HUES6 (cell line): ENCODE data around the gene VSIR.

Source experiments
- H3K27ac ChIP-seq: 2 replicates; pipeline ENCODE4 v1.7.0; 2013; ENCODE audit warnings: low read depth, mild to moderate bottlenecking, low read length, inconsistent platforms
- H3K27me3 ChIP-seq: 2 replicates; pipeline ENCODE4 v1.6.1; 2013; ENCODE audit warnings: low read length; ENCODE audit not compliant: control insufficient read depth, insufficient read depth
- H3K36me3 ChIP-seq: 2 replicates; pipeline ENCODE4 v1.6.1; 2013; ENCODE audit warnings: low read length; ENCODE audit not compliant: control insufficient read depth, insufficient read depth
- H3K4me1 ChIP-seq: 2 replicates; pipeline ENCODE4 v1.6.1; 2013; ENCODE audit warnings: low read length; ENCODE audit not compliant: control insufficient read depth, insufficient read depth
- H3K4me3 ChIP-seq: 2 replicates; pipeline ENCODE4 v1.5.1; 2013; ENCODE audit warnings: low read depth, low read length
- H3K9ac ChIP-seq: one replicate; pipeline ENCODE4 v1.6.1; 2013; ENCODE audit warnings: mild to moderate bottlenecking, low read length
- H3K9me3 ChIP-seq: 2 replicates; pipeline ENCODE4 v1.6.1; 2013; ENCODE audit warnings: low read depth, low read length; ENCODE audit not compliant: control insufficient read depth, insufficient read depth

VSIR gene

DNA sequence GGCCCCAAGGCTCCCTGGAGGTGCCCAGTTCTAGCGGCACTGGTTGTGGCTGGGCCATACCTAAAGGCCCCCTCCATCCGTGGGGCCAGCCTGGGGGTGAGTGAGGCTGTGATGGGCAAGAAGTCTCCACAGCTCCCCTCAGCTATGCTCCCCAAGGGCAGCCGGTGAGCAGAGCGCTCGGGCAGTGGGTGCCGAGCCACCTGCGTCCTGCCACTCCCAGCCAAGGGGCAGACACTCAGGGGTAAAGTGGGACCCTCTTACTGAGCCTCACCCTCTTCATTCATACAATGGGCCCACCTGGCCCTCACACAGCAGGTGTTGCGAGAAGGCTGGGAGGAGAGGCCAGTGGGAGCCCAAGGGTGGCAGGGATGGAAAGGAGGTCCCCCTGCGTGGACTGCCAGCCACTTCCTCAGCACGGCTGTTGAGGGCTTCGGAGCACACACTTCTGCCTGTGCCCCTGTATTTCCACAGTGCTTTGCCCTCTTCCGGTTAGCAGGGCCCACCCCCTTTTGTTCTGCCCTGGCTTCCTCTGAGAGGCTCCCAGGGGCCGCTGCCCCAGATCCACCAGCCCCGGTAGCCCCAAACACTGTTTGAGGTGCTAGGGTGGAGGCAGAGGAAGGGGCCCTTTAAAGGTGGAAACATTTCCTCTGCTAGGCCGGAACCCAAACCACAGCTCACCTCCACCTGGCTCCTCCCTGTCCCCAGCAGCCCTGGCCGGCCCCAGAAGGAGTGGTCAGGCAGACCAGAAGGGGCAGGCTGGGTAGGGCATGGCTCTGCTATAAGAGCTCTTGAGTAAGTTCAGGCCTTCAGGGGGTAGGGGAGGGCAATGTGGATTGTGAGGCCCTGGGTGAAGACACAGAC, 37.4 kb downstream of the VSIR start:
- H3K27ac ChIP-seq: no peak overlapping the region
- H3K36me3 ChIP-seq: no peaks in the 10 kb centered on the region
- no peaks in the 10 kb centered on the region for H3K9me3 ChIP-seq
- H3K9ac ChIP-seq: no peak overlapping the region
- peaks cover 10% of the 10 kb centered on the region; the same call in 1 of the 2 replicates for H3K4me1 ChIP-seq
- H3K4me3 ChIP-seq: no peak overlapping the region
- H3K27me3 ChIP-seq: no peaks in the 10 kb centered on the region

DNA sequence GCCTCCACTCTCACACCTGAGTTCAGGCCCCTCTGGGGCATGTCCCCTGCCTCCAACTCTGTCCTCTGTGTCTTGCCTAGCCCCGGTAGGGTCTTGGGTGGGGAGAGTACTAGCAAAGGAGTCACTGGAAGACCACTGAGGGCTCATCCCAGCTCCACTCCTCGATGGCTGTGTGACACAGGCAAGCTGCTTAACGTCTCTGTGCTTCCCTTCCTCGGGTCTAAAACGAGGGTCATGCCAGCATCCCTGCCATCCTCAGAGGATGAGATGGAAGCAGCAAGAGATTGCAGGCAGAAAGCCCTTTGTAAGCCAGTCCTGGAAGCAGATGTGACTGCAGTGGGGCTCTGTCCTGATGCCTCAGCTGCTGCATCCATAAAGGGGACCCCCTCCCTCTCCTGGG, 38.5 kb downstream of the VSIR start:
- H3K4me1 ChIP-seq: peaks cover 10% of the 10 kb centered on the region; the same call in 1 of the 2 replicates
- H3K27me3 ChIP-seq: no peaks in the 10 kb centered on the region
- H3K27ac ChIP-seq: no peak overlapping the region
- no peak overlapping the region for H3K4me3 ChIP-seq
- H3K36me3 ChIP-seq: no peaks in the 10 kb centered on the region
- H3K9ac ChIP-seq: no peak overlapping the region
- no peaks in the 10 kb centered on the region for H3K9me3 ChIP-seq

DNA sequence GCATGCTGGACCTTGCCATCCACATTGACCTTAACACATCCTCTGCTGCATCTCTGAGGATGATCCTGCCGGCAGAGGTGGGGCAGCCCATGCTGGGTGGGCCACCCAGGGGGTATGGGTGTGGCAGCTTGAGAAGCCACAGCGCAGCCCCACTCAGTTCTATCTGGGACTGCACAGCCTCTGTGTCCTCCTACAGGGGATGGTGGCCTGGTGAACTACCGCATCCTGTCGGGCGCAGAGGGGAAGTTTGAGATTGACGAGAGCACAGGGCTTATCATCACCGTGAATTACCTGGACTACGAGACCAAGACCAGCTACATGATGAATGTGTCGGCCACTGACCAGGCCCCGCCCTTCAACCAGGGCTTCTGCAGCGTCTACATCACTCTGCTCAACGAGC, 41.5 kb downstream of the VSIR start:
- H3K9ac ChIP-seq: no peak overlapping the region
- no peak overlapping the region for H3K4me3 ChIP-seq
- H3K4me1 ChIP-seq: peaks cover 10% of the 10 kb centered on the region; the same call in 1 of the 2 replicates
- H3K9me3 ChIP-seq: no peaks in the 10 kb centered on the region
- no peak overlapping the region for H3K27ac ChIP-seq
- H3K27me3 ChIP-seq: no peaks in the 10 kb centered on the region
- H3K36me3 ChIP-seq: no peaks in the 10 kb centered on the region

DNA sequence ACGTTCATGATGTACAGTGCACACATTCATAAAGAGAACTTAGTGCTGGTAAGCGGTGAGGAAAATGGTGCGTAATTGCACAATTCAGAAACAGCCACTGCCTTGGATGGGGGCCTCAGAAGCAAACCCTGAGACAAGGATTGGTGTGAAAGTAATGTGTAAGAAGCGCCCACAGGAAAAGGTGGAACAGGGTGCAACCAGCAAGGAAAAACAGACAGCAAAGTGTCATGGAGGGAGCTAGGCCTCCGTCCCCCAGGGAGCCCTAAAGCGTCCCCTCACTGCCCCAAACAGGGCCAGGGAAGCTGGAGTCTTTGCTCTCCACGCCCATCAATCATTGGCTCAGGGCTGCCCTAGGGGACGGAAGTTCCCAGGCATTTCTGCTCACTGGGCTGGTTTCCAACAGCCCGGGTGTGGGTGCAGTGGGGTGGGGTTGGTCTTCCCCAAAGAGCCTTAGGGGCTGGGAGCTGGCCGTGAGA, 44.1 kb downstream of the VSIR start:
- H3K4me3 ChIP-seq: no peak overlapping the region
- no peaks in the 10 kb centered on the region for H3K27me3 ChIP-seq
- H3K4me1 ChIP-seq: peaks cover 4% of the 10 kb centered on the region; the same call in 1 of the 2 replicates
- H3K9ac ChIP-seq: no peak overlapping the region
- no peaks in the 10 kb centered on the region for H3K9me3 ChIP-seq
- no peak overlapping the region for H3K27ac ChIP-seq
- H3K36me3 ChIP-seq: no peaks in the 10 kb centered on the region

DNA sequence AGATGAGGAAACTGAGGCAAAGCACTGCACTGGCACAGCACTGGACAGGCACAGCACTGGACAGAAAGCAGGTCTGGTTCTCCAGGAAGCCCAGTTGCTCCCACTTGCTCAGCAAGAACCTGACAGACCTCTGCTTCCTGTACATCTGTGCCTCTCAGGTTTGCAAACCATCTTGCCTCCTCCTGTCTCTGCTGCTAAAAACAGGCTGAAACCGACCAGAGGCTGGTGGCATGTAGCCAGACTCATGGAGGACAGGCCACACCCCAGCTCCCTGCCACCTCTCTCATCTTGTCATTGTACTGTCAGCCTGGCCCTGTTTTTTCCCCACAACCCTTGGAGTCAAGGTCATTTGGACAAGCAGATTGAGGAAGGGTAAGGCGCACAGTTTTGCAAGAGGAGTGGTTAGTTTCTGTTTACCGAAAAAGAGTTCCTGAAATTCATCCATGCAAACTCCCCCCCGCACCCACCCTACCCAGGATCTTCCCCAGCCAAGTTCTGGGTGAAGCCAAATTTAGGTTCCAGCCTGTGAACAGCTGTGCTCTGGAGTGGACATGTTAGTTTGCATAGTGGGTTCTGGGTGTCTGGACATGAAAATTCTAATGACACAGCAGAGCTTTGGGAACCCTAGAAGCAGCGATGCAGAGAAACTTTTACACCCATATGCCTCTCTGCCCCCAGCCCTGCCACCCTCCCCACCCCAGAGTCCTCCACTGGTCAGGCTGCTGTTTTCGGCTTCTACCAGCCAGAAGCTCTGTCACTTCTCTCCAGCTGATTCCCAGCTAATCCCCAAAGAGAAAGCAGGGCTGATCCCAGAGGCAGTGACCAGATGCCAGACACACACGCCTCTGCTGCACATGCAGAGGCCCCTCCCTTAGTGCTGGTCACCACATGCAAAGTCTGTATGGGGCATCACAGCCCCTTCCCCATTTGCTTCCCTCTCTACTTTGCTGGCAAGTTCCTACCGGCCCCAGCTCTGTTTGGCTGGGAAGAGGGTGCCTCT, 45.3 kb downstream of the VSIR start:
- H3K4me1 ChIP-seq: peaks cover 4% of the 10 kb centered on the region; the same call in 1 of the 2 replicates
- no peak overlapping the region for H3K9ac ChIP-seq
- no peaks in the 10 kb centered on the region for H3K36me3 ChIP-seq
- no peak overlapping the region for H3K4me3 ChIP-seq
- no peaks in the 10 kb centered on the region for H3K9me3 ChIP-seq
- no peak overlapping the region for H3K27ac ChIP-seq
- H3K27me3 ChIP-seq: no peaks in the 10 kb centered on the region

DNA sequence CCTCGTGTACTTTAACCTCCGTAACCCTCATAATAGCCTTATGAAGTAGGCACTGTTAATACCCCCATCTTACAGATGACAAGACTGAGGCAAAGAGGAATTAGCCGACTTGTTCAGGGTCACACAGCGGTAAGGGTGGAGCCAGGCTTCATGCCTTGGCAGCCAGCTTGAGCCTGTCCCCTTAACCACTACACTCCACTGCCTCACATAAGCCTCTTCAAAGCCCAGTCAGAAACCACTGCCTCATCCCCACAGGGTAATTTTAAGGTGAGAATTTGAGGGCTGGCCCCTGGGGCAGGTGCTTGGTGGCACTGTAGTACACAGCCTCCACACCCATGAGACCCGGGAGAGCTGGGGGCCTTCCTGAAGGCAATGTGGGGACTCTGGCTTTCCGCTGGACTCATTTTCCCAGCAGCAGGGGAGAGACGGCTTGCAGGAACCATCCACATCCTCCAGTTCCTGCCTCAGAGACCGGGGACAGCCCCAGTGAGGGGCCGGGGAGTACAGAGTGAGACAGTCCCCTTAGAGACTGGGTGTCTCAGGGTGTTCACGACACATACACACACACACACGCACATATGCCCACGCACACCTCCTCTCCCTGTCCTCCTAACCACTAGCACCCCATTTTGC, 46.1 kb downstream of the VSIR start:
- Histone ChIP-seq H3K36me3 (no peaks in the 10 kb centered on the region), H3K27ac (no peak overlapping the region), H3K9me3 (no peaks in the 10 kb centered on the region), H3K4me1 (peaks cover 4% of the 10 kb centered on the region; the same call in 1 of the 2 replicates), H3K4me3 (no peak overlapping the region), H3K27me3 (no peaks in the 10 kb centered on the region), H3K9ac (no peak overlapping the region)

DNA sequence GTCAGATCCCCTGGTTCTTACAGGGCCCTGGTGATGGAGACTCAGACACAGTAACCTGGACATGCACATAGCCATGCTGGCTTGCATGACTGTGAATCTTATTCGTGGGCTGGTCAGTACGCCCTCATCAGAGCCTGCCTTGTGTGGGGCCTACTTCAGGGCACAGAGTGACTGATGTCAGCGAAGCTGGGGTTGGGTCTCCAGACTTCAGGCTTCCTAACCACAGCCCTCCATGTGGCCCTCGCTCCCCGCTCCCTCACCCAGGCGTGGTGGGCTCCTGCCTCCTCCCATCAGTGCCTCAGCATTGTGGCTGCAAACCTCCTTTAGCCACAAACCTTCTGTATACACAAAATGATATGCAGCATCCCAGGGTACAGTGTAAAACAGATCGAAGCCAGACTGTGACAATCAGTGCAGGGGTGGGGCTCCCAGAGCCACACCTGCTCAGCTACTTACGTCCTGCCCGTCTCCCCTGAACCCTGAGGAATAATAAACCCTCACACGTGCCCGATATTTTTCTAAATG, 46.7 kb downstream of the VSIR start:
- Histone ChIP-seq H3K27me3 (no peaks in the 10 kb centered on the region), H3K9me3 (no peaks in the 10 kb centered on the region), H3K9ac (no peak overlapping the region), H3K4me1 (peaks cover 4% of the 10 kb centered on the region; the same call in 1 of the 2 replicates), H3K4me3 (no peak overlapping the region), H3K36me3 (no peaks in the 10 kb centered on the region), H3K27ac (no peak overlapping the region)

DNA sequence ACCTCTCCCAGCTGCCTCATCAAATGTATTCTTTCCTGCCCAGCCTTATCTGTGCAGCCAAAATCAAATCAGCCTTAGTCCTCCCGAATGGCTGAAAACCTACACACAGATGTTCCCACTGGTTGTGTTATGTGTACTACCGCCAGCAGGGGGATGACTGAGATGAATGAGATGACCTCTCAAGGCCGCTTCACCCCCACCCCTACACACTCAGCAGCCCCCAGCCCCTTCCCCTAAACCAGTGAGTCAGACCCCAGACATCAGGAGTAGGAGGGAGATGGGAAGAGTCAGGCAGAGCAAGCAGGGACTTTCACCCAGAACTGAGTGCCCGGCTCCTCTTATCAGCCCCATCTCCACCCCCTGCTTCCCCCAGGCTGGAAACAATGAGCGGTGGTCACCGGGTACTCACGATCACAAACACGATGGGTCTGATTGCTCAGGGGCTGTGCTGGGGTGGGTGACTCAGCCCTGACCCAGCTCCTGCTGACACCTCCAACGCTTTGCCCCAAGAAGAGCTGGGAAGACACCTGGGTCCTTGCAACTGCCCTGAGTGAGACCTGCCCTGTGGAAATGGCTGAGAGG, 47.2 kb downstream of the VSIR start:
- peaks cover 3% of the 10 kb centered on the region; the same call in 1 of the 2 replicates for H3K27me3 ChIP-seq
- H3K9ac ChIP-seq: no peak overlapping the region
- no peaks in the 10 kb centered on the region for H3K36me3 ChIP-seq
- H3K4me1 ChIP-seq: peaks cover 4% of the 10 kb centered on the region; the same call in 1 of the 2 replicates
- no peaks in the 10 kb centered on the region for H3K9me3 ChIP-seq
- no peak overlapping the region for H3K4me3 ChIP-seq
- no peak overlapping the region for H3K27ac ChIP-seq

DNA sequence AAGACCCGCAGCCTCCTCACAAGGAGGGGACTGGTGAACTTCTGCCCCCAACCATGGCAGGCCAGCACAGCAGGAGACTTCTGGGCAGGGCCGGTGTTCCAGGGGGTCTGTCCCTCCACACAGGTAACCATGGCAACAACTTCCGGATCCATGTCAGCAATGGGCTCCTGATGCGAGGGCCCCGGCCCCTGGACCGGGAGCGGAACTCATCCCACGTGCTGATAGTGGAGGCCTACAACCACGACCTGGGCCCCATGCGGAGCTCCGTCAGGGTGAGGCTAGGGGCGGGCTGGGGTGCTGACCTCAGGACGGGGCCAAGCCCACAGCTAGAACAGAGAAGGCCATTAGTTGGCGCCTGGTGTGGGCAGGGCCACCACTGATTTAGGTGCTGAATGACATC, 48.1 kb downstream of the VSIR start:
- H3K4me3 ChIP-seq: no peak overlapping the region
- no peaks in the 10 kb centered on the region for H3K36me3 ChIP-seq
- no peak overlapping the region for H3K27ac ChIP-seq
- H3K4me1 ChIP-seq: peaks cover 4% of the 10 kb centered on the region; the same call in 1 of the 2 replicates
- H3K9me3 ChIP-seq: no peaks in the 10 kb centered on the region
- no peak overlapping the region for H3K9ac ChIP-seq
- peaks cover 11% of the 10 kb centered on the region; the same call in 1 of the 2 replicates for H3K27me3 ChIP-seq

DNA sequence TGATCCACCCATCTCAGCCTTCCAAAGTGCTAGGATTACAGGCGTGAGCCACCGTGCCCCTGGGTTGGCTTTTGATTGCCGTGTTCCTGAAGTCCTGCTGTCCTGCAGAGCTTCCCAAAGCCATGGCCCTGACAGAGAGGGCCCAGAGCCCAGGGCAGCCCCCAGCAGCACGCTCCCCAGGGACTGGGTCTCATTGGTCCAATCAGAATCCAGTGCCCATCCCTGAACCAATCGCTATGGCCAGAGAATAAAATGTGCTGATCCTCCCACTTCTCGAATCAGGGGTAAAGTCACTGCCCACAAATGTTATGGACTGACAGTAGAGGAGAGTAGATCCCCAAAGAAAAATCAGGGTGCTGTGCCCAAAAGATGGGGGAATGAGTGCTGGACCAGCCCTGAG, 48.8 kb downstream of the VSIR start:
- H3K27ac ChIP-seq: no peak overlapping the region
- H3K9ac ChIP-seq: no peak overlapping the region
- no peaks in the 10 kb centered on the region for H3K9me3 ChIP-seq
- H3K4me3 ChIP-seq: no peak overlapping the region
- H3K36me3 ChIP-seq: no peaks in the 10 kb centered on the region
- peaks cover 13% of the 10 kb centered on the region; the same call in 1 of the 2 replicates for H3K27me3 ChIP-seq
- peaks cover 11% of the 10 kb centered on the region for H3K4me1 ChIP-seq
